K562 (cell line): ENCODE results near the gene NRP2. TPM values are rescaled to one million over a fixed set of nuclear protein-coding genes. Genes with fewer than 3 reads are reported as not detected.

Experiments used
- CBFA2T3 ChIP-seq: fragments of 450-650 bp; IDR thresholded peaks from 2 replicates; pipeline ENCODE4 v1.6.1; 2017
- EP300 ChIP-seq: IDR thresholded peaks from 2 replicates; pipeline ENCODE4 v1.6.1; 2012; ENCODE audit warnings: low read length, improper control_type of control experiment
- FOXA3 ChIP-seq, 2 experiments: fragments of 450-650 bp in 1 of 2; sonication (generic) in 1 of 2; formaldehyde crosslinking; IDR thresholded peaks in 1 of 2; conservative IDR thresholded peaks in 1 of 2; 2 replicates each; pipeline versions ENCODE4 v1.4.0 to v1.8.0; 2020 to 2022; ENCODE audit warnings: mild to moderate bottlenecking in 2 of 2, missing genetic modification reagents in 1 of 2
- KDM1A ChIP-seq, 2 experiments: fragments of 450-650 bp; IDR thresholded peaks; 2 replicates each; pipeline ENCODE4 v1.6.1; 2016; ENCODE audit warnings: mild to moderate bottlenecking in 2 of 2
- NBN ChIP-seq: fragments of 450-650 bp; IDR thresholded peaks from 2 replicates; pipeline ENCODE4 v1.6.1; 2016; ENCODE audit warnings: low read depth, mild to moderate bottlenecking
- POLR2A ChIP-seq: fragments of 450-650 bp; conservative IDR thresholded peaks from 2 replicates; pipeline ENCODE4 v1.6.1; 2016
- POLR2H ChIP-seq: IDR thresholded peaks from 2 replicates; pipeline ENCODE4 v1.6.1; 2016; ENCODE audit warnings: missing genetic modification characterization, low read depth, mild to moderate bottlenecking, control low read depth, missing compliant biosample characterization, moderate library complexity
- ZBTB34 ChIP-seq: fragments of 250-450 bp; sonication (Bioruptor Pico); IDR thresholded peaks from 2 replicates; pipeline ENCODE4 v1.8.0; 2021; ENCODE audit warnings: mild to moderate bottlenecking, moderate library complexity
- ZFP36 ChIP-seq: fragments of 150-350 bp; IDR thresholded peaks from 2 replicates; pipeline ENCODE4 v1.6.1; 2018; ENCODE audit warnings: low read length, low read depth; ENCODE audit not compliant: partially characterized antibody
- ZNF449 ChIP-seq: fragments of 250-450 bp; sonication (Bioruptor Pico); IDR thresholded peaks from 2 replicates; pipeline ENCODE4 v1.8.0; 2022; ENCODE audit warnings: moderate library complexity, mild to moderate bottlenecking, inconsistent platforms
- ZSCAN32 ChIP-seq: fragments of 450-650 bp; formaldehyde crosslinking; IDR thresholded peaks from 2 replicates; pipeline ENCODE4 v1.4.0; 2020; ENCODE audit warnings: mild to moderate bottlenecking, moderate library complexity
- polyA plus RNA-seq, 8 experiments: library from polyadenylated mRNA; depleted of rRNA in 4 of 8; stranded (reverse) in 5 of 8; unstranded in 3 of 8; fragments of >200 nt; fragmentation: Nextera tagmentation in 2 of 8; fragmentation: Illumina TruSeq in 1 of 8; extraction: Ambion mirVana in 2 of 8; extraction: Trizol in 1 of 8; gene quantifications; 2 replicates each; pipeline versions ENCODE4 v1.2.1 to v1.2.3, GENCODE V29; 2011 to 2014; ENCODE audit warnings: inconsistent platforms in 1 of 8, missing spikeins in 1 of 8
- total RNA-seq, 7 experiments: library from RNA; depleted of rRNA in 6 of 7; stranded (reverse); fragments of >200 nt in 6 of 7; fragmentation: Illumina TruSeq in 2 of 7; extraction: Trizol in 2 of 7; gene quantifications; 2 replicates each; pipeline versions ENCODE4 v1.2.1 to v1.2.3, GENCODE V29; 2011 to 2021; ENCODE audit warnings: low replicate concordance in 1 of 7

Gene NRP2
- total and polyA plus RNA-seq, 9 of the 15 experiments (the other 6 are each of a cell fraction or from before 2014, with no cell fraction given) = 0.05 to 0.31 (median 0.15) TPM; not detected in 5

- TF ChIP-seq ZBTB34 (CRISPR knock-in tag) (no peak), NBN (no peak), EP300 (no peak), POLR2A (no peak), FOXA3 (CRISPR knock-in tag; conservative IDR thresholded peaks at IDR 0.05 in 1 of 2, IDR thresholded peaks at IDR 0.05 in 1 of 2) (no peak), KDM1A (IDR thresholded peaks at IDR 0.05) (no peak), ZFP36 (no peak), CBFA2T3 (no peak), ZNF449 (CRISPR knock-in tag) (no peak), POLR2H (no peak), ZSCAN32 (CRISPR knock-in tag) (no peak)
Observed at GRCh38 chr2:205834796-205835195, 152.5 kb downstream of the NRP2 start (continued).
